Body of pancreas (tissue), 4 donors: ENCODE measurements around the gene SPAG8. TPM values are rescaled to one million over a fixed set of nuclear protein-coding genes. Genes with fewer than 3 reads are reported as not detected.
A peak's percentile ranks its signal among the peaks of the same experiment; 100 is the strongest.

ENCODE experiments used
- ATAC-seq: fragments of 150-250 bp; one replicate; pipeline ENCODE4 v1.9.1; 2016
- DNase-seq, 4 donors: peaks; one replicate each; pipeline ENCODE4 v3.0.0-alpha.2; 2019
- H3K27ac ChIP-seq, 4 donors: fragments of 200-600 bp; sonication (generic); 1 replicate in 3 of 4; 2 replicates in 1 of 4; pipeline versions ENCODE4 v1.5.1 to v1.6.1; 2016 to 2019; ENCODE audit warnings: mild to moderate bottlenecking in 1 of 4, mixed read lengths in 1 of 4, moderate library complexity in 1 of 4
- H3K27me3 ChIP-seq, 2 donors: fragments of 200-600 bp; sonication (generic); one replicate each; pipeline ENCODE4 v1.6.0; 2016; ENCODE audit warnings: mild to moderate bottlenecking in 1 of 2
- H3K36me3 ChIP-seq, 2 donors: fragments of 200-600 bp; sonication (generic); replicated peaks in 1 of 2; 2 replicates each; pipeline ENCODE4 v1.5.1; 2016; ENCODE audit warnings: low read depth in 2 of 2; ENCODE audit not compliant: insufficient read depth in 1 of 2
- H3K4me1 ChIP-seq: fragments of 200-600 bp; sonication (generic); one replicate; pipeline ENCODE4 v1.6.0; 2016
- H3K4me3 ChIP-seq, 2 donors: fragments of 200-600 bp; sonication (generic); 1 replicate in 1 of 2; 2 replicates in 1 of 2; pipeline ENCODE4 v1.5.1; 2016 to 2019
- H3K9me3 ChIP-seq, 3 donors: fragments of 200-600 bp; sonication (generic); 1 replicate in 2 of 3; 2 replicates in 1 of 3; pipeline ENCODE4 v1.5.1; 2016
- POLR2A ChIP-seq, 3 donors: fragments of 450-650 bp; IDR thresholded peaks; one replicate each; pipeline ENCODE4 v1.6.1; 2016; ENCODE audit warnings: antibody characterized with exemption in 3 of 3, mild to moderate bottlenecking in 2 of 3
- WGBS, 2 donors: methylation state at CpG; one replicate each; pipeline ENCODE4 v1.1.5; 2017; 5-methylcytosine and 5-hydroxymethylcytosine counted together
- intact Hi-C: fragments of 100-400 bp; cut with DNase I; formaldehyde crosslinking; loops from one replicate; pipeline ENCODE4 v1.15.1; 2023
- total RNA-seq, 2 donors: library from RNA; depleted of rRNA; stranded (reverse); fragments of >200 nt; gene quantifications; one replicate each; pipeline ENCODE4 v1.1.0, GENCODE V29; 2016
- TF ChIP-seq, protein P1 (sequence below), 7 experiments: fragments of 450-650 bp in 4 of 7; fragments of 200-600 bp in 3 of 7; sonication (generic) in 3 of 7; IDR thresholded peaks; one replicate each; pipeline ENCODE4 v1.5.1; 2016 to 2019; ENCODE audit warnings: antibody characterized with exemption in 7 of 7

Gene SPAG8
- total RNA-seq, 2 donors from 2014 or later, result 1.6 TPM; not detected in 1

DNA sequence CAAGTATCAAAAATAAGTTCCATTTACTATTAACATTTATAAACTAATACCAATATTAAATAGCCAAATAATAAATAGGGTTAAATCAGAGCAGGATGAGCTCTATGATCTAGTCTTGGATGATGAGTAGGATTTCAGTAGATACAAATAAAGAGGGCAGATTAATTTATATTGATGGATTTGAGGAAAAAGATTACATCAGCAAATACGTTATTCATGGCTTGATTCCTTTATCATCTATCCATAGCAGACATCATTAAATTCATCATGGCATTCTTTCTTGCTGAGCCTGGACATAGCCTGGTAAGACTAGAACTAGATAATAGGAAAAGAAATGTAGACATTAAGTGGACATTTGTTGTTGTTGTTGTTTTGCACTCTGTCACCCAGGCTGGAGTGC, 44.6 kb downstream of the SPAG8 start:
- Histone ChIP-seq H3K36me3 (no peaks in the 10 kb centered on the region), H3K4me1 (peaks cover 27% of the 10 kb centered on the region), H3K4me3 (no peak overlapping the region), H3K9me3 (no peaks in the 10 kb centered on the region), H3K27me3 (no peaks in the 10 kb centered on the region), H3K27ac (no peak overlapping the region)
- DNase-seq (no peak), ATAC-seq (no peak)
- intact Hi-C loops, result no loop called here
- TF ChIP-seq POLR2A (IDR thresholded peaks at IDR 0.05), result no peak
- TF ChIP-seq, protein P1, sequence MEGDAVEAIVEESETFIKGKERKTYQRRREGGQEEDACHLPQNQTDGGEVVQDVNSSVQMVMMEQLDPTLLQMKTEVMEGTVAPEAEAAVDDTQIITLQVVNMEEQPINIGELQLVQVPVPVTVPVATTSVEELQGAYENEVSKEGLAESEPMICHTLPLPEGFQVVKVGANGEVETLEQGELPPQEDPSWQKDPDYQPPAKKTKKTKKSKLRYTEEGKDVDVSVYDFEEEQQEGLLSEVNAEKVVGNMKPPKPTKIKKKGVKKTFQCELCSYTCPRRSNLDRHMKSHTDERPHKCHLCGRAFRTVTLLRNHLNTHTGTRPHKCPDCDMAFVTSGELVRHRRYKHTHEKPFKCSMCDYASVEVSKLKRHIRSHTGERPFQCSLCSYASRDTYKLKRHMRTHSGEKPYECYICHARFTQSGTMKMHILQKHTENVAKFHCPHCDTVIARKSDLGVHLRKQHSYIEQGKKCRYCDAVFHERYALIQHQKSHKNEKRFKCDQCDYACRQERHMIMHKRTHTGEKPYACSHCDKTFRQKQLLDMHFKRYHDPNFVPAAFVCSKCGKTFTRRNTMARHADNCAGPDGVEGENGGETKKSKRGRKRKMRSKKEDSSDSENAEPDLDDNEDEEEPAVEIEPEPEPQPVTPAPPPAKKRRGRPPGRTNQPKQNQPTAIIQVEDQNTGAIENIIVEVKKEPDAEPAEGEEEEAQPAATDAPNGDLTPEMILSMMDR (IDR thresholded peaks at IDR 0.05), result no peak
- WGBS, 2 donors, result 77 to 100% methylated on average over 1 of the region's 1 CpG

DNA sequence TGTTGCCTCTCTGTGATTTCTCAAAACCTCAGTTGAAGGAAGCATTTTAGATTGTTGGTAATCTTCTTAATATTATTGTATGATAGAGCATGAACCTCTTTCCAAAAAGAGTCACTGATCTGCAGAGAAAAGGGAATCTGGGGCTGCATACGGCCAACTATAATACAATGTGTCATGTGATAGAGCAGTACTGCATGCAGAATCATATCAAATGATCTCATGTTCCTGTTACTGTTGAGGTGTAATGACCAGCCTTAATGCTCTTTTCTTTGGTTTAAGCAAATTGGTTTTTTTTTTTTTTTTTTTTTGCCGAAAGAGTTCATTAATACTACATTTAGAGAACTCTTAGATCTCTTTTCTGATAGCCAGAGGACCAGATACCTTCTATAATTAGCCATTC, 45.1 kb downstream of the SPAG8 start:
- Histone ChIP-seq H3K9me3 (no peaks in the 10 kb centered on the region), H3K27me3 (no peaks in the 10 kb centered on the region), H3K36me3 (no peaks in the 10 kb centered on the region), H3K4me1 (peaks cover 22% of the 10 kb centered on the region), H3K27ac (no peak overlapping the region), H3K4me3 (no peak overlapping the region)
- 81 to 83% methylated on average over 2 of the region's 2 CpGs for WGBS, 2 donors
- ATAC-seq (no peak), DNase-seq (no peak)
- intact Hi-C loops, result no loop called here
- TF ChIP-seq, protein P1 (IDR thresholded peaks at IDR 0.05), result no peak

DNA sequence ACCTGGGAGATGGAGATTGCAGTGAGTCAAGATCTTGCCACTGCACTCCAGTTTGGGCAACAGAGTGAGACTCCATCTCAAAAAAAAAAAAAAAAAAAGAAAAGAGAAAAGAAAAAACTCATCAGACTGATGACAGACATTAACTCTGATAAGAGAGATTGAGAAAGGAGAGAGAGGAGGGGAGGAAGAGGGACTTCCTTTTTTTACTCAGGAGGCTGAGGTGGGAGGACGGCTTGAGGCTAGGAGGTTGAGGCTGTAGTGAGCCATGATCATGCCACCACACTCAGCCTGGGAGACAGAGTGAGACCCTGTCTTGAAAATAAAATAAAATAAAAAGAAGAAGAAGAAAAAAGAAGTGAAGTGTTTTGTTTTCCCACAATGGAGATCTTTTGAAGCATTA, 48.3 kb downstream of the SPAG8 start:
- H3K27me3 ChIP-seq, result no peaks in the 10 kb centered on the region
- no peak for TF ChIP-seq POLR2A (IDR thresholded peaks at IDR 0.05)
- TF ChIP-seq, protein P1 (IDR thresholded peaks at IDR 0.05), result no peak
- no peak for ATAC-seq
- intact Hi-C loops, result no loop called here
- H3K4me3 ChIP-seq, result no peak overlapping the region
- WGBS, 2 donors, result 88 to 93% methylated on average over 1 of the region's 1 CpG
- H3K4me1 ChIP-seq, result peaks cover 15% of the 10 kb centered on the region
- H3K36me3 ChIP-seq, result no peaks in the 10 kb centered on the region
- no peak for DNase-seq
- no peak overlapping the region for H3K27ac ChIP-seq
- no peaks in the 10 kb centered on the region for H3K9me3 ChIP-seq

DNA sequence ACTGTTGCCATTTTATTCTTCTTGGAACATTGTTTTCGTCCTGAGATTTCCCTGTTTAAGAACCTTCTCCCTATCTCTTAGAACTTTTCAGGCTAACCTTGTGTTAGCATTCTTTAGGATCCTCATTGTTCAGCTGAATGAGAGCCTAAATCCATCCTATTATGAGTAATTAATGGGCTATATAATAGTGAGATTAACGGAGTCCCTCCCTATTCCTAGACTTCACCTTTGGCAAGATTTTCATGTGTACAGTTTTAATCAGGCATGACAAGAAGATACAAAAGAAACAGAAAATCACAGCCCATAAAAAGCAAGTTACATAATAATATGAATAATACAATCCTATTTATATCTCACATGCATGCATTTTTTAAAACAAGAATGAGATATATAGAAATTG, 48.9 kb downstream of the SPAG8 start:
- H3K36me3 ChIP-seq, result no peaks in the 10 kb centered on the region
- DNase-seq (no peak), ATAC-seq (no peak)
- no peak overlapping the region for H3K4me3 ChIP-seq
- 71 to 89% methylated on average over 2 of the region's 2 CpGs for WGBS, 2 donors
- H3K27ac ChIP-seq, result no peak overlapping the region
- peaks cover 19% of the 10 kb centered on the region for H3K4me1 ChIP-seq
- intact Hi-C loops, result no loop called here
- H3K27me3 ChIP-seq, result no peaks in the 10 kb centered on the region
- TF ChIP-seq, protein P1 (IDR thresholded peaks at IDR 0.05), result no peak
- no peaks in the 10 kb centered on the region for H3K9me3 ChIP-seq

DNA sequence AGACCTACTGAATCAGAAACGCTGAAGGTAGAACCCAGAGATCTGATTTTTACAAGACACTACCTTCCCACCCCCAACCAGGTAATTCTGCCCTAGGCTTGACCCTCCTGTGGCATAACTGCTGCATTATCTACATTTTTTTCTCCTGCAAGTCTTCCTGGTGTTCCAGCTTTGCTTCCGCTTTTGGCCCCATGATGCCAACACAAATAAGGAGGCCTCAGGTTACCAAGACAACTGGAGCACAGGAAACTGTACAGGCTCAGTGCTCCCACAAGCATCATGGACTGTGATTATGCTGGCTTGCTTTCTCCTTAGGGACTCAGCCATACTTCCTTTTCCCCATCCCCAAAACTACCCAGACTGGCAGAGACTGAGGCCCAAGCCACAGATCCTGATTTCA, 51.4 kb downstream of the SPAG8 start:
- intact Hi-C loops, result no loop called here
- peak overlapping the region in 2 of 4 donors; percentile 8 to 15 for H3K27ac ChIP-seq
- no peaks in the 10 kb centered on the region for H3K9me3 ChIP-seq
- no peak overlapping the region for H3K4me3 ChIP-seq
- peaks cover 36% of the 10 kb centered on the region for H3K4me1 ChIP-seq
- ATAC-seq (no peak), DNase-seq (peak in 3 of 4 donors; percentile 49 to 68 (median 60))
- no peaks in the 10 kb centered on the region for H3K27me3 ChIP-seq
- no peaks in the 10 kb centered on the region for H3K36me3 ChIP-seq
- 41 to 59% methylated on average over 2 of the region's 2 CpGs for WGBS, 2 donors
- peak in 1 of 3 donors; percentile 13 for TF ChIP-seq POLR2A (IDR thresholded peaks at IDR 0.05)
- TF ChIP-seq, protein P1 (IDR thresholded peaks at IDR 0.05), result no peak
